Left renal cortex interstitium (tissue), 4 donors: ENCODE data around the gene BAG5. TPM values are rescaled to one million over a fixed set of nuclear protein-coding genes. Genes with fewer than 3 reads are reported as not detected.
A peak's percentile ranks its signal among the peaks of the same experiment; 100 is the strongest.
"Not testable (repeated sequence)": the region's sequence is repeated elsewhere in the genome, so short reads cannot be mapped to it uniquely, and the experiment has no call there.

Source experiments
- DNase-seq, 4 donors: peaks; one replicate each; pipeline ENCODE4 v3.0.0-alpha.2; 2013; ENCODE audit warnings: low read depth in 4 of 4, low spot score in 2 of 4, missing footprints in 1 of 4
- polyA plus RNA-seq, 4 donors: library from polyadenylated mRNA; unstranded; fragments of 120-200 nt; gene quantifications; one replicate each; pipeline ENCODE4 v1.2.1, GENCODE V29; 2013; ENCODE audit not compliant: insufficient read length in 4 of 4

Gene BAG5, protein sequence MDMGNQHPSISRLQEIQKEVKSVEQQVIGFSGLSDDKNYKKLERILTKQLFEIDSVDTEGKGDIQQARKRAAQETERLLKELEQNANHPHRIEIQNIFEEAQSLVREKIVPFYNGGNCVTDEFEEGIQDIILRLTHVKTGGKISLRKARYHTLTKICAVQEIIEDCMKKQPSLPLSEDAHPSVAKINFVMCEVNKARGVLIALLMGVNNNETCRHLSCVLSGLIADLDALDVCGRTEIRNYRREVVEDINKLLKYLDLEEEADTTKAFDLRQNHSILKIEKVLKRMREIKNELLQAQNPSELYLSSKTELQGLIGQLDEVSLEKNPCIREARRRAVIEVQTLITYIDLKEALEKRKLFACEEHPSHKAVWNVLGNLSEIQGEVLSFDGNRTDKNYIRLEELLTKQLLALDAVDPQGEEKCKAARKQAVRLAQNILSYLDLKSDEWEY
- 10 to 100 TPM; 26.6 to 31.4 (median 30.6) TPM for polyA plus RNA-seq

DNA sequence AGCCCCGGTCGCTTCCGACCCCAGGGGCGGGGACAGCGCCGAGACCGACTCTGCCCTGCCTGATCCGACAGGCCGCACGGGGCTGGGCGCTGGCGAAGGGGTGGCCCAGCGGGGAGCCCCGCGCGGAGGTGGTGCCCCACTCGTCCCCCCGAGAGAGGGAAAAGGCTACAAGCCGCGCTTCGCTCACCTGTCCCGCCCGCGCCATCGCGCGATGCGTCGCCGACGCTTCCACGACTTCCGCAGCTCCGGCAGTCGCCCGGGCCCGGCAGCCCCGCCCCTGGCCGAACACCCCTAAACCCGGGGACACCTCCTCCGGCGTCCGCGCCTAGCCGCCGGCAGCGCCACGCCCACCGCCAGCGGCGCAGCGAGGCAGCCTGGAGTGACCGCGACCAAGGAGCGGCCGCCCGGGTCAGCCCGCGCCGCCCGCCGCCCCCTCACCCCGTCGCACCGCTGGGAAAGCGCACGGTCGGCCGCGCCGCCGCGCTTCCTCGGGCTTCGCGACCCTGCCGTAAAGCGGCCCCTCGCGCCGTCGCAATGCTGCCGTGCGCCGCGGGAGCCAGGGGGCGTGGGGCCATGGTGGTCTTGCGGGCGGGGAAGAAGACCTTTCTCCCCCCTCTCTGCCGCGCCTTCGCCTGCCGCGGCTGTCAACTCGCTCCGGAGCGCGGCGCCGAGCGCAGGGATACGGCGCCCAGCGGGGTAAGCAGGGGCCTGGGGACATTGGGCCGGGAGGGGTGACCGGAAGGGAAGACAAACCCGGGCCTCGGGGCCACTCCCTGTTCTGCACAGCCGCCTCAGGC is at the start of gene BAG5, which contains the start of gene COA8:
BAG5 (minus strand) TSS at position 229 of the 797 bp plus-strand sequence. CDS start 1,493 bp downstream, outside the sequence.
COA8 (plus strand) TSS at position 532 of the 797 bp plus-strand sequence; CDS start at position 574, 42 bp downstream.
- peak in 2 of 4 donors; percentile 71 to 72 for DNase-seq

DNA sequence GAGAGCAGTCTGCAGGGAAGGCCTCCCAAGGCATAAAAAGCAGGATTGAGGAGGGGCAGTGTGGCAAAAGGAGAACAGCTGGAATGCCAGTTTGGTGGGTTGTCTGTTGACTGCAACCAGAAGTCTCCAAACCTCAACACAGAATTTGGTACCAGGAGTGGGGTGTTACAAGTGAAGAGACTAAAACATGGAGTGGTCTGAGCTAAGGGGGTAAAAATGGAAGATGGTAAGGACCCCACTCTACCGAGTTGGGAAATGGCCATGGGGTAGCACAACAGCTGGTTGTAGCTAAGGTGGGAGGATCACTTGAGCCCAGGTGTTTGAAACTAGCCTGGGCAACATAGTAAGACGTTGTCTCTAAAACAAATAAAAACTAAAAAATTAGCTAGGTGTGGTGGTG is 48.8 kb upstream of the BAG5 start:
- no peak for DNase-seq

GRCh38 chr14:103609081-103609480 is 46.6 kb upstream of the BAG5 start:
- not testable (repeated sequence) for DNase-seq

DNA sequence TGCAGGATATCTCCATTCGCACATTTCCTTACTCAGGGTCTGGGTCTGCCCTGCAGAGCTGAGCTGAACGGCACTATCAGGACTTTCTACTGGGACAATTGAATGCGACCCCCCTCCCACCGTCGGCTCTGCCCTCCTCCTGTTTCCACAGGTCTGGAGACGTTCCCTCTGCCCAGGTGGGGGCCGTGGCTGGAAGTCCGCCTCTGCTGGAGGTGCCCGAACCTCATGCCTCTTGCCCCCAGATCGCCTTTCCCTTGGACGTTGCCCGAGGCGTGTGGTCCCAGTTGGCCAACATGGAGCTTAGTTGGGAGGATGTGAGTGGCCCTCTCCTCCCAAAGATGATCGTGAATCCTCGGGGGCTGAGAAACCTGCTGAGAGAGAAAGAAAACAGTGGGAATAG is 45.4 kb upstream of the BAG5 start:
- DNase-seq, result no peak

- DNase-seq, result peak; percentile 79 to 90 (median 84)
Measured at GRCh38 chr14:103606963-103607668, 44.7 kb upstream of the BAG5 start.

DNA sequence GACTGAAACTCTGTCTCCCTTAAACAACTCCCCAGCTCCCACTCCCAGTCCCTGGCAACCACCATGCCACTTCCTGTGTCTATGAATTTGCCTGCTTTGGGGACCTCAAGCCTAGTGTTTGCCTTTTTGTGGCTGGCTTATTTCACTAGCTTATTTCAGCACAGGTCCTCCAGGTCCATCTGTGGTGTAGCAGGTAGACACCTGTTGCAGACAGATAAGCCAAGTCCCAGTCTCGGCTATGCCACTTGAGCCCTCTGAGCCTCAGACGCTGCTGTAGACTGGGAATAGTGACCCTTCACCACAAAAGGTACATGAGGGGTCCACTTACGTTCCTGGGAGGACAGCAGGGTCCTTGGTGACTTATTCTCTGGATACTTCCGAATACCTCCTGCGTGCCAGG is 42.2 kb upstream of the BAG5 start:
- no peak for DNase-seq

- no peak for DNase-seq
Measured at GRCh38 chr14:103600503-103600902, 38.0 kb upstream of the BAG5 start.

- no peak for DNase-seq
Measured at GRCh38 chr14:103597623-103598377, 35.3 kb upstream of the BAG5 start.

DNA sequence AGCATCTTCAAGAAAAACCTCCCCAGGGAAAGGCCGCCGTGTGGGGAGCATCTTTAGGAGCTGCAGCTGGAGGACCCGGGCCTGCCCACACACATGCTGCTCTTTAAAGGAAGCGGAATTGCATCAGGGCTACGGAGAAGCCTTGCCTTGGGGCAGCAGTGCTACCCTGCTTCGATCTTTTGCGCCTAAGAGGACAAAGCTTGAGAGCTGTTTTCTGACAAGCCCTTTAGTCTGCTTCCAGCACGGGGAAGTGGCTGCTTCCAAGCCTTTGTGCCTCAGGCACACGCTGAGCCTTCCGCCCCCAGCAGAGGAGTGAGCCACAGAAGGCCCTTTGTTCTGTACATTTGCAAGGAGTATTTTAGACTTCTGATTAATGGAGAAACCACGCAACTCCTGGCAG is 31.8 kb upstream of the BAG5 start:
- DNase-seq, result no peak

DNA sequence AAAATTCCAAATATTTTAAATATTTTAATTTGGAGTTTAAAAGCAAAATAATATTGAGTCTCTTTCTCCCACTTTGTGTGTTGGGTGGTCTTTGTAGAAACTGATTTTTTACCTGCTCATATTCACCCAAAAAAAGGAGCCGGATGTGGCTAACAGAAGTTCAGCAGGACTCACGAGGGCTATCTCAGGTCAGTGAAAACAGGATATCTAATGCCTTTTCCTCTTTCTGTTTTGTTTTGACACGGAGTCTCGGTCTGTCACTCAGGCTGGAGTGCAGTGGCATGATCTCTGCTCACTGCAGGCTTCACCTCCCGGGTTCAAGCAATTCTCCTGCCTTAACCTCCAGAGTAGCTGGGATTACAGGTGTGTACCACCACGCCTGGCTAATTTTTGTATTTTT is 31.1 kb upstream of the BAG5 start:
- DNase-seq, result no peak

GRCh38 chr14:103584326-103584915 is 22.0 kb upstream of the BAG5 start:
- no peak for DNase-seq

- DNase-seq, result no peak
Measured at GRCh38 chr14:103581954-103582703, 19.7 kb upstream of the BAG5 start.

GRCh38 chr14:103581206-103581605 is 18.7 kb upstream of the BAG5 start:
- no peak for DNase-seq

DNA sequence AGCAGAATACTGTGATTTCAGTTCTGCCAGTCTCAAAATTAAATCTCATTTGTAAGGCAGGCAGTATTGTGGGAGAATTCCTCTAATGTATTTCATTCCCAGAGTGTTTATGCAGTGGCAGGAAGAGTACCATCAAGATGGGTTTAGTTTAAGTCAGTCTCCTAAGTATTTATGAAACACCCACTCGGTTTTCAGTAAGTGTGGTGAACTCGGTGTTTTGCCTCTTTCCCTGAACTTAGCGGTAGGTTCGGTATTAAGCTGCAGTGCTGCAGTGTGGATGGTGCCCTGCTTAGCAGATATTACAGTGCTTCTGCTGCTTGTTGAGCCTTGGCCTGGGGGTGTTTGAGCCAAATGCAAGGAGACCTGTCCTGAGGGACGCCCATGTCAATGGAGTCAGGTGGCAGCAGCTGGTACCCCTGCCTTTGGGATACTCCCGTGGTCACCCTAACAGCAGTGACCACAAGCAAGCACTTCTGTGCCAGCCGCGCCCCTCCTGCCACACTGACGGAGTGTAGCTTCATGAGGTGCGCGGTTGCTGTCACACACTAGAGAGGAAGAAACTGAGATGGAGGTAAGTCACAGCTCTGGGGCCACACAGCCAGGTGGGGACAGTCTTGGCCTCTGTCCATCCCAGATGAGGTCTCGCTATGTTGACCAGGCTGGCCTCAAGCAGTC is 16.1 kb upstream of the BAG5 start:
- DNase-seq, result no peak

GRCh38 chr14:103576371-103577024 is 14.0 kb upstream of the BAG5 start:
- DNase-seq, result peak in 3 of 4 donors; percentile 63 to 87 (median 69)

DNA sequence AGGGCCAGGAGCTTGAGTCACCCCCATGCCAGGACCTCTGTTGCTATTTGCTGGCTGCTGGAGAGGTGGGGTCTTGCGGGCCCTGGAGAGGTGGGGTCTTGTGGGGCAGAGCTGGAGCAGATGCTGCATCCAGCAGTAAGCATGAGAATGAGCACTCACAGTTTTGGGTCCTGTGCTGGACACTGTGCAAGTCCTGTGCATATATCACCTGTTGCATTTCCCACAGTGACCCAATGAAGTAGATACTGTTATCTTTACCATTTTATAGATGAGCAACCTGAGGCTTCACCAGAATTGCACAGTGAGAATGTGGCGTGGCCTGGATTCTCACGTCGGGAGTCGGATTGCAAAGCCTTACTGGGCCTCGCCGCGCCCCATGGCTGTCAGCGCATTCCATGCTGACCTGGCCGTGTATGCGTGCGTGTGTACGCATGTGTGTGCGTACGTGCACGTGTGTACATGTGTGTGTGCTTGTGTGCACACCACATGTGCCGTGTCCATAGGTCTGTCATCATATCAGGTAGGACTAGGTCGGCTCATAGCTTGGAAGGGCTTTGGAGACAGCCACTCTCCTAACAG is 12.3 kb upstream of the BAG5 start:
- DNase-seq, result no peak

DNA sequence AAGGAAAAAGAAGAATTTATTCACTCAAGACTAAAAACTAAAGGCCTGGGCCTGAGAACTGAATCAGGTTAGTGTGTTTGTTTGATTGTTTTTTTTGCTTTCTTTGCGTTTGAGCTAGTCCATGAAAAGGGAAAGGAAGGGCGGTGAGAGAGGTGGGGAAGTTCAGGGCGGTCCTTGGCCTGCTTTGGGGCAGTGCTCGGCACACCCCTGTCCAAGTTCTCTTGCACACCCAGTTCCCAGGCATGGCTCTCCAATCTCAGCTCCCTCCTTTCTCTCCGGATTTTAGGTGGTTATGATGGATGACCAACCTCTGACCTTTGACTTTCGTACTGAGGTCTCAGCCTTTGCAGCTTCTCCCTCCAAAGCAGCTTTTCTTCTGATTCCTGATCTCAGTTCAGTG is 11.6 kb upstream of the BAG5 start:
- DNase-seq, result no peak

DNA sequence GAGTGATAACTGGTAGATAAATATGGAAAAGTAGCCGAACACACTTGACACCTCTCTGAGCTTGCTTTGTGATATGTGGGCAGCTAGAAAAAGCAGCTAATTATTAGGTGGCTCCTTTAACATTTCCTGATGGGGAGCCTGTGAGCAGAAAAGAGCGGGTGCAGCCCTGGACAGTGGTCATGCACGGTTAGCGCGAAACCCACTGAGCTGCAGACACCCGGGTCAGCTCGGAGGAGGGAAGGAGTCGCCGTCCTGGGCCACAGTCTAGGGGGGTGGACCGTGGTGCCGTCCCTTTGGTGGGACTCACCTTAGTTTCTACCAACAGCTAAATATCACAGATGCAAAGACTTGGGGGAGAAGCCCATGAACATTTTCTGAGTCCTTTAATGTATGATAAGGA is 7.0 kb upstream of the BAG5 start:
- no peak for DNase-seq
